Measurements from ENCODE around the gene NHSL1.
"Not testable (repeated sequence)": the region's sequence is repeated elsewhere in the genome, so short reads cannot be mapped to it uniquely, and the experiment has no call there.

The NHSL1 gene

DNA sequence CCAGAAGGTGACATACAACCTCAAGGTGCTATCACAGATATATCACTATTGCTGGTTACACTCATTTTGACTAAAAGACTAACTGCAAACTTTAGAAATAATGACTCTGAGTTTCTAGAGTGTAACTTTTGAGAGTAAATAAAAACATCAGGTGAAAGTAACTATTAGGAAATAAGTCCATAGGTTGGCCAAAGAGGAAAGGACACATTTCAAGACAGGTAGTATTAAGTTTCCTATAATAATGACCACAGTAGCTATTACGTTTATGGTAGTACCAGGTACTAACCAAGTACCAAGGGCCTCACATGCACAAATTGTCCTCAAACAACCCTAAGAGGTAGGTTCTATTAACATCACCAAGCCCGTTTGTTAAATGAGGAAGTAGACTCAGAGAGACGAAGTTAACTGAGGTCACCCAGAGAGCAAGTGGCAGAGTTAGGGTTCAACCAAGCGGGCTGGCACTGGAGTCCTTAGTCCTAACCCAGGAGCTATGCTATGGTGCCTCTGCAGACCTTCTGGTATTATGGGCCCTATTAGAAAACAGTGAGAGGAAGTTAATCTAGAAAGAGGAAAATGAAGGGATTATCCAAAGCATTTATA lies 58.4 kb downstream of the NHSL1 start:
- no peak for DNase-seq
- intact Hi-C loops (cut with DNase I), result no loop called here

GRCh38 chr6:138440296-138440695 lies 59.0 kb downstream of the NHSL1 start:
- intact Hi-C loops (cut with DNase I), result no loop called here

GRCh38 chr6:138439546-138439945 lies 59.7 kb downstream of the NHSL1 start:
- DNase-seq, result no peak
- intact Hi-C loops (cut with DNase I), result no loop called here

More at GRCh38 chr6:138440296-138440695, 59.0 kb downstream of the NHSL1 start:
- DNase-seq, result no peak

GRCh38 chr6:138434925-138435324 lies 64.4 kb downstream of the NHSL1 start:
- intact Hi-C loops (cut with DNase I), result loop anchor here (5.0 kb wide), 1 partner anchor 82 kb away; no protein-coding TSS in a partner anchor
- no peak for DNase-seq

DNA sequence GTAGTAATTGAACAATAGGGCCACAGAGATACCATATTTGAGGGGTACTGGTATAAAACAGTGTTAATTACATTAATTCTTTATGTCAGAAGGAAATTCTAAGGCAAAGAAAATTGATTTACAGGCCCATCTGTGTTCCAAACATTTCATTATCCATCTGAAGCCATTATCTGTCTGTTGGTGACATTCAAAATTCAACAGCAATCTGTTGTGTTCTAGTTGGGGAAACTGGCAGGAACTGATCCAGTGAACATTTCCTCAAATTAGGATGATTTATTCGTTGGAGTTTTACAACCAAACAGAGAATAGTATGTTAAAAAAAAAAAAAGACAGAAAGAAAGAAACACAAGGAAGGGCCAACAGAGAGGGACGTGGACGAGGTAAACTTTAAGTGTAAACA lies 65.2 kb downstream of the NHSL1 start:
- intact Hi-C loops (cut with DNase I), result loop anchor here (5.0 kb wide), 1 partner anchor 83 kb away; no protein-coding TSS in a partner anchor
- no peak for DNase-seq

- peak in 13 of 42 donors; percentile 6 to 48 (median 24) for DNase-seq
- intact Hi-C loops (cut with DNase I), result loop anchor here (5.0 kb wide), 1 partner anchor 85 kb away; no protein-coding TSS in a partner anchor
Measured at GRCh38 chr6:138432063-138432356, 67.3 kb downstream of the NHSL1 start.

DNA sequence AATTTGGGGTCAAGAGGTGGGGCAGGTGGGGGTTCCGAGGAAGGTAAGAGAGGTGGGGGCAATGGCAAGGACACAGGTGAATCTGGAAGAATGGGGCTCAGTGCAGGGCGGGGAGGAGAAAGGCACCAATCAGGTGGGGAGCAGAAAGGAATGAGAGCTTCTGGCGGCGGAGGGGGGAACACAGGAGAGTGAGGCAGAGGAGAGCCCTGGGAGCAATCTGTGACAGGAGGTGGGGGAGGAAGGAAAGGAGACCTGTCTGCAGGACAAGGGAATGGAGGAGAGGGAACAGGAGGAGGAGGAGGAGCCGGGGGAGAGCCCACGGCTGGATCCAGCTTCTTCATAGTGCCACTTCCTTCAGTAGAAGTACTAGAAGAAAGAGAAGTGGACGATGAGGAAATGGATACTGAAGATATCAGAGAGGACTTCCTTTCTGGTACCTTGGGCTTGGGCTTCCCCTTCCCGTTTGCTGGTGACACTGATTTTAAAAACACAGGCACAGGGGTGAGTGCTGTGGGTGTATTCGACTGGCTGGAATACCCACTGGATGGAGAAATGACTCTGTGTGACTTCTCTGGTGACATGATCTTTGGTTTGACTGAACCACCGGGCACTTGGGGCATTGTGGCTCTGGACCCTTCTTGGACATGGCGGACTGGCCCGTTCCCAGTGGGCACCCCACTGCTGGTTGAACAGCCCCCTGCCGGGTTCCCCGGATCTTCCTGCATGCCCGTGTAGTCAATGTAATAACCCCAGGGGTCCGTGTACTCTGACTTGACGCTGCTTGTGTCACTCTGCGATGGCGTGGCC lies 67.8 kb downstream of the NHSL1 start:
- intact Hi-C loops (cut with DNase I), result loop anchor here (5.0 kb wide), 1 partner anchor 86 kb away; no protein-coding TSS in a partner anchor

DNA sequence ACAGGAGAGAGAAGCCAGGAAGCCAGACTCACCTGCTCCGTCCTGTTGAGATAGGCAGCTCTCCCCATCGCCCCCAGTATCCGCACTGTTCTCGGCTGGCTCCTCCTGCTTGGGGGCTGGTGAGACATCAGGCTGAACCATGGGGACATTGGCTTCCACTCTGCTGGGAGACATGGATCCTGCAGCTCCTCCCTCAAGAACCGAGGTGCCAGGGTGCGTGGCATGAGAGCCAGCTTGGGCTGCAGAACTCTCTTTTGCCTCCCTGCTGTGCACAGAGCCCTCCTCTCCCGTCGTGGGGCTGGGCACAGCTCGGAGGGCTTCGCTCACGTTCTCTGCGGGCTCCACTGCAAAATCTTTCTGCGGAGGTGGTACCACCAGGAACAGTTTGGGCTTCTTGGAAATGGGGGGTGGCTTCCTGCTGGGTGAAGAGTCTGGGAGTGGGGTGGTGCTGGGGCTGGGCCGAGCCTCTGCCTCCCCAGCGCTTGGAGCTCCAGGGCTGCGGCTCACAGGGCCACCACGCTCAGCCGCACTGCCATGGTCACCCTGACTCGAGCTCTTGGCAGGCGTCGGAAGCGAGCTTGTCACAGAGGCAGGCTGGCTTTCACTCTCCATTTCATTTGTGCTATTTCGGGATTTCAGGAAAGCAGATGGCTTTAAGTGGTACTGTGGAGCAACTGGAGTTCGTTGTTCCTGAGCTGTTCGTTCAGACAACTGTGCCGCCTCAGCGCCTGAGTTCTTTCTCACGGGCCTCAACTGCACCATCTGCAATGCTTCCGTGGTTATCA lies 68.7 kb downstream of the NHSL1 start:
- intact Hi-C loops (cut with DNase I), result loop anchor here (5.0 kb wide), 1 partner anchor 87 kb away; no protein-coding TSS in a partner anchor

More for the DNA sequence above, 67.8 kb downstream of the NHSL1 start:
- peak in 3 of 42 donors; percentile 8 to 17 (median 13) for DNase-seq

DNA sequence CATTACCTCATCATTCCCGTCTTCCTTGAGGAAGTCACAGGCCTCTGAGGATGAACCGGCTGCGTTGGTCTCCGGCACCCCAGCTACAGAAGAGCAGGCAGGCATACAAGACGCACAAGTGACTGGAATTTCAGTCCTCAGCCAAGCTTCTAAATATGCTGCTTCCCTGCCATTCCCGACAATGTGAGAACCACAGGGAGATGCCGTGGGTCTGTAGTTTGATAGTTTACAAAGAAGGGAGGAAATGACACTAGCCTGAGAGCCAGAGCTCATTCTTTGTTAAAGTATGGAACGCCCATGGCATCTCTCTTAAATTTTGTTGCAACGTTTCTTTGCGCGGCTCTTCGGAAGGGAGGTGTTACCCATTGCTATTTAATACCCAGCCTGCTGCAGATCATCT lies 69.5 kb downstream of the NHSL1 start:
- intact Hi-C loops (cut with DNase I), result loop anchor here (5.0 to 10.0 kb wide), 2 partner anchors 88 to 155 kb away; no protein-coding TSS in a partner anchor
- DNase-seq, result no peak

More for the DNA sequence above, 68.7 kb downstream of the NHSL1 start:
- DNase-seq, result peak in 32 of 42 donors; percentile 18 to 81 (median 50)

DNA sequence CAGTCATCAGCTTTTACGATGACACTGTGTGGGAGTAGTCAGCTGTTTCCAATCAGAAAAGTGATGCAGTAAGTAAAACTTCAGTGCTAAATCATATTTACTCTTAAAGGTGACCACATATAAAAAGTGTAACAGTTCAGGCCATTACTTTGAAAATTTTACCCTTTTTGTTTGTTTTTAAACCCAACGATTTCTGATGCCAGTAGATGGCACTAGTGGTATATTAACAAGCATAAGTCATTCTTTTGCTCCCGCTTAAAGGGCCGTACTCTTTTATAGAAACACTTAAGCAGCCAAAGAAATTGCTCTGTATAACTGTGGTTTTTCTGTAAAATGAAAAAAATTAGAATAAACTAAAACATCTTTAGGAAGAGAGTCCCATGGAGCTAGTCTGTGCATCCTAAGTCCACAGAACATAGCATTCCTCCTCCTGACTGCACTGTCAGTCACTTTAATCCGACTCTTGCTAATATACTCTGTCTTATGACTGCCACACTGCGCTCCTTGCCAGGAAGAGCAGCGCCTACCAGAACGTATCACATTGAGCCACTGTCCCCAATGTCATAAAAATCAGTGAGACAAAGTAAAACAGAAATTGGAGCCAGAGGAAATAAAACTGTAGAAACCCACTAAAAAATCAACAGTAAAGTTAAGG lies 70.2 kb downstream of the NHSL1 start:
- peak in 3 of 42 donors; percentile 37 to 53 (median 46) for DNase-seq
- intact Hi-C loops (cut with DNase I), result loop anchor here (10.0 kb wide), 1 partner anchor 156 kb away; no protein-coding TSS in a partner anchor

DNA sequence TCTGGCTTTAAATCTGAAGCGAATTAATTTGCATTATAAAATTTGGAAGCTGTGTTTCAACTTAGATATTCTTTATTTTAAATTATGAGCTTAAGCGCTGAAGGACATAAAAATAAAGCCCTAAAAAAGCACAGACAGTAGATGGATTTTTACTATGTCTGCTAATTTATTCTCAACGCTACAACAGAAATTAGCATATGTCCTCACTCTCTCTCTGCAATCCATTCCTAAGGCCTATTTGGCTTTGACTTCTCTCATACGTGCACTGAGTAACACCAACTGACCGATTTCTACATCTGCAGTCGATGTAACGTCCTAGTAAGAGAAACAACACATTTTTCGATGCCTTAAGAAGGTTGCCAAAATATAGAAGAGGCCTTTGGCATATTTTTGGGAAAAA lies 71.6 kb downstream of the NHSL1 start:
- DNase-seq, result no peak
- intact Hi-C loops (cut with DNase I), result loop anchor here (10.0 kb wide), 1 partner anchor 157 kb away; no protein-coding TSS in a partner anchor

- intact Hi-C loops (cut with DNase I), result loop anchor here (10.0 kb wide), 1 partner anchor 158 kb away; no protein-coding TSS in a partner anchor
- DNase-seq, result no peak
Measured at GRCh38 chr6:138426500-138427123, 72.7 kb downstream of the NHSL1 start.

DNA sequence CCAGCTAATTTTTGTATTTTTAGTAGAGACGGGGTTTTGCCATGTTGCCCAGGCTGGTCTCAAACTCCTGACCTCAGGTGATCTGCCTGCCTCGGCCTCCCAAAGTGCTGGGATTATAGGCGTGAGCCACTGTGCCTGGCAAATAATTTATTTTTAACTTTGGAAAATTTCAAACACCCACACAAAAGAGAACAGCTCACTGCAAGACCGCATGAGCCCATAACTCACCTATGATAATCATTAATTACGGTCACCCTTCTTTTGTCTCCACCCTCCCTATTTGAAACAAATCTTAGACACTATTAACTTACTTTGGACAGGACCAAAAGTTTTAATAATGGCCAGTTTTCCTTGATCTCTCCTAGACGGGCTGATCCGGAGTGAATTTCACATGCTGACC lies 74.0 kb downstream of the NHSL1 start:
- intact Hi-C loops (cut with DNase I), result loop anchor here (10.0 kb wide), 1 partner anchor 160 kb away; no protein-coding TSS in a partner anchor
- DNase-seq, result not testable (repeated sequence)

- intact Hi-C loops (cut with DNase I), result loop anchor here (10.0 kb wide), 1 partner anchor 161 kb away; no protein-coding TSS in a partner anchor
Measured at GRCh38 chr6:138424004-138424904, 75.0 kb downstream of the NHSL1 start.

GRCh38 chr6:138422861-138423260 lies 76.4 kb downstream of the NHSL1 start:
- DNase-seq, result no peak
- intact Hi-C loops (cut with DNase I), result loop anchor here (10.0 kb wide), 1 partner anchor 162 kb away; no protein-coding TSS in a partner anchor

More at GRCh38 chr6:138424004-138424904, 75.0 kb downstream of the NHSL1 start:
- no peak for DNase-seq

DNA sequence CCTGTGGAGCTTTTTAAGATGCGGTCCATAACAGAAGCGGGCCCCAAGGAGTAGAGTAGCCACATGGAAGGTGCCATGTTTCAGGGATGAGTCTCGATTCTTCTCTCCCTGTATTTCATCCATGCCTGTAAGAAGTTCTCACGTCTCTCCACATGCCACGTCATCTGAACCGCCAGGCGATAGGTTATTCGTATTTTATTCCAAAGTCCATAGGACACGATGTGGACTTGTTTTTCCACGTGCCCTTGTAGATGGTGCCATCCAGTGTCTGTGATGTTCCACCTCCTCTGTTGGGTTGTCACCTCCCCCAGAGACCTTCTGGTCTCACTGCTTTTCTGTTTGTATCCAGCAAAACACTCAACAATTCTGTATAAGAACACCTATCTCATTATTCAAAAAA lies 77.7 kb downstream of the NHSL1 start:
- DNase-seq, result no peak
- intact Hi-C loops (cut with DNase I), result loop anchor here (10.0 kb wide), 1 partner anchor 163 kb away; no protein-coding TSS in a partner anchor

DNA sequence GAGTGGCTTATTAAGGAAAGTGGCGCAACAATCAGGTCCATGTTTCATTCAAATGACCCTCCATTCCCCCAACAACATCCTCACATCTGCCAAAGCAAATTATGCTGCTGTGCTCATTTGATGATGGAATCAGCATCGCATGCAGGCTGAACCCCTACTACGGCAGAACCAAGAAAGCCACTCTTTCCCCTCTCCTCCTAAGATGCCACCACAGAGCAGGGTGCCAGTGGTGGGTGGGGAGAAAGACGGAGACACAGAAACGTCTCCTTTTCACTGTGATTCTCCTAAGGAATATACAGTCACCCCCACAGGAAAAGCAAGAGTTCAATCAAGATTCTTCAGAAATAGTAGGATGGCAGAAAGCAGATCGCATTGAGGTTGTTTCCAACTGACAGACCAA lies 78.2 kb downstream of the NHSL1 start:
- no peak for DNase-seq
- intact Hi-C loops (cut with DNase I), result loop anchor here (10.0 kb wide), 1 partner anchor 164 kb away; no protein-coding TSS in a partner anchor

Measured in head of caudate nucleus (tissue), 42 donors.